CD8-positive, alpha-beta memory T cell (primary cell): ENCODE measurements around the gene TGFBI. TPM values are rescaled to one million over a fixed set of nuclear protein-coding genes. Genes with fewer than 3 reads are reported as not detected.
A peak's percentile ranks its signal among the peaks of the same experiment; 100 is the strongest.

Experiments used
- CTCF ChIA-PET: fragments of 350-600 bp; sonication (Branson Sonifier 250); formaldehyde crosslinking; loops from one replicate; lab custom pipeline; 2021; ENCODE audit warnings: antibody characterized with exemption; lab: Charles Lee
- POLR2A ChIA-PET: fragments of 350-600 bp; sonication (Branson Sonifier 250); formaldehyde crosslinking; loops from one replicate; lab custom pipeline; 2021; ENCODE audit warnings: antibody characterized with exemption; lab: Charles Lee
- DNase-seq, 5 donors: peaks; one replicate each; pipeline versions ENCODE4 v3.0.0 to v3.0.0-alpha.2; 2020 to 2022; ENCODE audit warnings: mixed read lengths in 1 of 5
- H3K27ac ChIP-seq: one replicate; pipeline ENCODE4 v1.7.0; 2013; ENCODE audit warnings: low read depth, mild to moderate bottlenecking, low read length, moderate library complexity
- H3K27me3 ChIP-seq: 2 replicates; pipeline ENCODE4 v1.7.0; 2013; ENCODE audit warnings: low read length, mild to moderate bottlenecking; ENCODE audit not compliant: insufficient read depth, poor library complexity, severe bottlenecking
- H3K36me3 ChIP-seq: 2 replicates; pipeline ENCODE4 v1.7.0; 2013; ENCODE audit warnings: mild to moderate bottlenecking, low read length, moderate library complexity; ENCODE audit not compliant: insufficient read depth
- H3K4me1 ChIP-seq: 2 replicates; pipeline ENCODE4 v1.7.0; 2013; ENCODE audit warnings: mild to moderate bottlenecking, low read length, moderate library complexity; ENCODE audit not compliant: insufficient read depth
- H3K4me3 ChIP-seq: 2 replicates; pipeline ENCODE4 v1.7.0; 2013; ENCODE audit warnings: mild to moderate bottlenecking, low read length
- H3K9me3 ChIP-seq: 2 replicates; pipeline ENCODE4 v1.7.0; 2013; ENCODE audit warnings: mild to moderate bottlenecking, low read length
- H3K27ac Mint-ChIP-seq, 8 donors: one replicate each; pipeline ENCODE4 v1.8.0; 2020 to 2021; ENCODE audit warnings: mixed read lengths in 8 of 8, mild to moderate bottlenecking in 6 of 8, inconsistent platforms in 3 of 8, moderate library complexity in 3 of 8
- H3K27me3 Mint-ChIP-seq, 2 donors: one replicate each; pipeline ENCODE4 v1.8.0; 2020 to 2021; ENCODE audit warnings: mixed read lengths in 2 of 2, mild to moderate bottlenecking in 1 of 2, moderate library complexity in 1 of 2
- H3K36me3 Mint-ChIP-seq, 3 donors: one replicate each; pipeline ENCODE4 v1.8.0; 2020 to 2021; ENCODE audit warnings: mixed read lengths in 3 of 3, inconsistent platforms in 1 of 3, mild to moderate bottlenecking in 1 of 3
- H3K4me1 Mint-ChIP-seq, 3 donors: one replicate each; pipeline ENCODE4 v1.8.0; 2020 to 2021; ENCODE audit warnings: mixed read lengths in 3 of 3, inconsistent platforms in 1 of 3, mild to moderate bottlenecking in 1 of 3
- H3K4me3 Mint-ChIP-seq, 7 donors: one replicate each; pipeline ENCODE4 v1.8.0; 2020 to 2021; ENCODE audit warnings: mixed read lengths in 7 of 7, mild to moderate bottlenecking in 6 of 7, moderate library complexity in 4 of 7, inconsistent platforms in 2 of 7
- H3K9me3 Mint-ChIP-seq, 5 donors: one replicate each; pipeline ENCODE4 v1.8.0; 2020 to 2022; ENCODE audit warnings: mixed read lengths in 5 of 5, mild to moderate bottlenecking in 3 of 5, moderate library complexity in 2 of 5, inconsistent platforms in 1 of 5
- polyA plus RNA-seq: library from polyadenylated mRNA; unstranded; fragments of 300-500 nt; fragmentation: Illumina TruSeq; gene quantifications from one replicate; pipeline ENCODE4 v1.2.3, GENCODE V29; 2021
- total RNA-seq, 2 experiments: library from RNA; stranded (reverse); gene quantifications; one replicate each; pipeline ENCODE4 v1.2.3, GENCODE V29; 2021

The TGFBI gene
- total and polyA plus RNA-seq, 3 experiments from 2014 or later: 4.9 to 9.2 (median 8.8) TPM

DNA sequence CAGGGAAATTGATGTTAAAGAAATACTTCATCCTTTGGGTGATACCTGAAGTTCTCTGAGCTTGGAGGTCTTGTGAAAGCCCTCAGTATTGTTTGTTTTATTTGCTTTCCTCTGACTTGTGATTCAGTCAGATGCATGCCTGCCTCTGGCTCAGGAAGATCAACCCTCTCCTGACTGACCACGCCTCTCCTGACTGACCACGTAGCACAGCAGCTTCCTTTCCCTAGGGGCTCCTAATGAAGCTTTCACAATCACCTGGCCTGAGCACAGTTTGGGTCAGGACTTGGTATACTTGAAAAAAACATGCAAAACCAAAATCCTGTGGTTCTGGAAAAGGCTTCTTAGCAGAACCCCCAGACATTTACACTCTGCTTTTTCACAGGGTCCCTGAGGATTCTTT, 3.8 kb downstream of the TGFBI start:
- Mint-ChIP-seq H3K4me1 (peaks cover 36 to 67% (median 59%) of the 10 kb centered on the region in 3 donors), H3K9me3 (no peaks in the 10 kb centered on the region), H3K27ac (peak overlapping the region in 2 of 8 donors; percentile 79 to 87), H3K36me3 (peaks cover 0 to 3% (median 0%) of the 10 kb centered on the region in 3 donors), H3K4me3 (peak overlapping the region in 2 of 7 donors; percentile 37 to 82), H3K27me3 (peaks cover 6% of the 10 kb centered on the region in 2 donors)
- no peak overlapping the region for H3K27ac ChIP-seq
- H3K27me3 ChIP-seq: no peaks in the 10 kb centered on the region
- H3K4me3 ChIP-seq: no peak overlapping the region
- CTCF ChIA-PET: no interaction called here
- no peaks in the 10 kb centered on the region for H3K9me3 ChIP-seq
- peaks cover 19% of the 10 kb centered on the region for H3K4me1 ChIP-seq
- no peak for DNase-seq
- no peaks in the 10 kb centered on the region for H3K36me3 ChIP-seq
- POLR2A ChIA-PET: no interaction called here

DNA sequence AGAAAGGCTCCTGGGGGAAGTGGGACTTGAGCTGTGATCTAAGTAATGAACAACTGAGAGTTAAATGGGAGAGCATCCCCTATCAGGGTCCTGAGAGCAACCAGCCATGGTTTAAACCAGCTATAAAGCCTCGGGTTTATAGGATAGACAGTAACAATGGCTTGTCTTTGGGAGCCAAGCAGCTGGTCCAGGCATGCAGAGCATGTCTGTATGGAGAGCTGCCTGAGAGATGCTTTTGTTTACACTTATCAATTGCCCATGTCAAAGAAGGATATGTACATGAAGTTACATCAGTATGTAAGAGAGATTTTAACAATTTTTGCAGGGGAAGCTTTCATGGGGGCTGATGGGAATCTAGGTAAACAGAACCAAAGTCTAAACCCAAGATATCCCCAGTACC, 4.4 kb downstream of the TGFBI start:
- Histone ChIP-seq H3K4me1 (peaks cover 25% of the 10 kb centered on the region), H3K36me3 (no peaks in the 10 kb centered on the region), H3K27ac (no peak overlapping the region), H3K27me3 (no peaks in the 10 kb centered on the region), H3K9me3 (no peaks in the 10 kb centered on the region), H3K4me3 (no peak overlapping the region)
- no peak for DNase-seq
- H3K27ac Mint-ChIP-seq: peak overlapping the region in 4 of 8 donors; percentile 24 to 65 (median 30)
- ChIA-PET CTCF (interaction anchor here (1.3 kb wide), 1 partner anchor 15 kb away, joined by 3 read pairs; no protein-coding TSS in a partner anchor), POLR2A (no interaction called here)
- peaks cover 0 to 4% of the 10 kb centered on the region in 2 donors for H3K27me3 Mint-ChIP-seq
- H3K36me3 Mint-ChIP-seq: peaks cover 0 to 10% (median 2%) of the 10 kb centered on the region in 3 donors
- H3K4me3 Mint-ChIP-seq: no peak overlapping the region
- no peaks in the 10 kb centered on the region for H3K9me3 Mint-ChIP-seq
- peaks cover 42 to 71% (median 65%) of the 10 kb centered on the region in 3 donors for H3K4me1 Mint-ChIP-seq

DNA sequence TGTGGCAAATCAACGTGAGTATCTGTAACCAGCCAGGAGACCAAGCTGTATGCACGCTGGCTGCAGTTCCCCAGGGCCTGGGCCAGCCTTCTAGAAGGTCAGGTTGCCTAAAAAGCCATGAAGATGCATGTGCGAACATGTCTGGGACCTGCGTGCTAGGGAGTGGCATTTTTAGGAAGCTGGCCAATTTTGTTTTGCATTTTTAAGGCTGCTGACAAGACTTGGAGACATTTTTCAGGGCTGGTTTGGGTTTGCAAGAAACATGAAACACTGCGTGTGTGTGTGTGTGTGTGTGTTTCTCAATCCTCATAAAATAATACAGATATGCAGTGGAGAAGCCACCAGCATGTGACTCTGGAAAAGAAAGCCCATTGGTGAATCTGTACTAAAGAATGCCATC, 5.1 kb downstream of the TGFBI start:
- H3K36me3 Mint-ChIP-seq: peaks cover 0 to 10% (median 2%) of the 10 kb centered on the region in 3 donors
- CTCF ChIA-PET: interaction anchor here (1.3 kb wide), 1 partner anchor 15 kb away, joined by 3 read pairs; no protein-coding TSS in a partner anchor
- H3K36me3 ChIP-seq: no peaks in the 10 kb centered on the region
- H3K9me3 ChIP-seq: no peaks in the 10 kb centered on the region
- POLR2A ChIA-PET: no interaction called here
- peak overlapping the region in 3 of 8 donors; percentile 65 to 72 (median 67) for H3K27ac Mint-ChIP-seq
- H3K4me1 ChIP-seq: peaks cover 25% of the 10 kb centered on the region
- H3K4me3 Mint-ChIP-seq: no peak overlapping the region
- H3K27ac ChIP-seq: no peak overlapping the region
- peaks cover 42 to 72% (median 65%) of the 10 kb centered on the region in 3 donors for H3K4me1 Mint-ChIP-seq
- no peak overlapping the region for H3K4me3 ChIP-seq
- DNase-seq: no peak
- peaks cover 0 to 4% of the 10 kb centered on the region in 2 donors for H3K27me3 Mint-ChIP-seq
- H3K27me3 ChIP-seq: no peaks in the 10 kb centered on the region
- H3K9me3 Mint-ChIP-seq: no peaks in the 10 kb centered on the region

DNA sequence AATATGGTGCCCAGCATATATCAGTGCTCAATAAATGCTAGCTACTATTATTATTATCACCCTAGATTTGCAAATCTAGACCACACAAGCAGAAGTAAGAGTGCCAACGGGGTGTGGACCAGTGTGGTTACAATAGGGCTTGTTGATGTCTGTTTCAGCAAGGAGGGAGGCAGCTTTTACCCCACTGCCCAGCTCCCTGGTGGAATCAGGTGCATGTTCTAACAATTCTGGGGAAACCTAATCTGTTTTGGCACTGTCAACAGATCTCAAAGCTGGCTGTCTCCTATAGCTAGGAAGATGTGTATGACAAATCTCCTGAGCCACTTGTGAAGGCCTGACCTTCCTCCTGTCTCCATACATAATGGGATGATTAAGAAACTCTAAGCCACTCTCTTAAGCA, 5.7 kb downstream of the TGFBI start:
- no peak overlapping the region for H3K4me3 ChIP-seq
- no peaks in the 10 kb centered on the region for H3K36me3 ChIP-seq
- no peaks in the 10 kb centered on the region for H3K9me3 Mint-ChIP-seq
- no peak overlapping the region for H3K4me3 Mint-ChIP-seq
- peaks cover 0 to 4% of the 10 kb centered on the region in 2 donors for H3K27me3 Mint-ChIP-seq
- H3K4me1 Mint-ChIP-seq: peaks cover 42 to 72% (median 65%) of the 10 kb centered on the region in 3 donors
- ChIA-PET POLR2A (no interaction called here), CTCF (interaction anchor here (1.3 kb wide), 1 partner anchor 16 kb away, joined by 3 read pairs; no protein-coding TSS in a partner anchor)
- peak overlapping the region in 7 of 8 donors; percentile 17 to 80 (median 54) for H3K27ac Mint-ChIP-seq
- no peaks in the 10 kb centered on the region for H3K9me3 ChIP-seq
- H3K4me1 ChIP-seq: peaks cover 25% of the 10 kb centered on the region
- H3K27ac ChIP-seq: no peak overlapping the region
- no peak for DNase-seq
- H3K27me3 ChIP-seq: no peaks in the 10 kb centered on the region
- H3K36me3 Mint-ChIP-seq: peaks cover 0 to 10% (median 2%) of the 10 kb centered on the region in 3 donors

DNA sequence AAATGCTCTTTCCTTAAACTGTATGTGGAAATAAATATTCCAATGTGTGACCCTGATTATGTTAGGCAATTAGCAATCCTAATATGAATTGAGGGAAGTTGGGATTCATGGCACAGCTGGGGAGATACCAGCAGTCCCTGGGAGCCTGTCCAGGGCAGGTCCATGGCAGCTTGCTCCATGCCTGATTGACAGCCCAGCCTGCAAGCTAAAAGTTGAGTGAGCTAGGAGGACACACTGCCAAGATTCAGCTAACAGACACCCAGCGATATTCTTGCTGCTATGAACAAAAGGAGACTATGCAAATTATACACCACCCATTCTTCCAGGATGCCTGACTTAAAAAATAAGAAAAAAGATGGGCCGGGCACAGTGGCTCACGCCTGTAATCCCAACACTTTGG, 6.2 kb downstream of the TGFBI start:
- Histone ChIP-seq H3K9me3 (no peaks in the 10 kb centered on the region), H3K27me3 (no peaks in the 10 kb centered on the region), H3K4me1 (peaks cover 25% of the 10 kb centered on the region), H3K4me3 (no peak overlapping the region), H3K36me3 (no peaks in the 10 kb centered on the region), H3K27ac (no peak overlapping the region)
- Mint-ChIP-seq H3K27me3 (peaks cover 0 to 3% of the 10 kb centered on the region in 2 donors), H3K27ac (peak overlapping the region in 6 of 8 donors; percentile 35 to 85 (median 67)), H3K9me3 (no peaks in the 10 kb centered on the region), H3K4me1 (peaks cover 42 to 72% (median 65%) of the 10 kb centered on the region in 3 donors), H3K36me3 (peaks cover 0 to 10% (median 2%) of the 10 kb centered on the region in 3 donors), H3K4me3 (peak overlapping the region in 1 of 7 donors; percentile 24)
- no peak for DNase-seq
- POLR2A ChIA-PET: no interaction called here
- CTCF ChIA-PET: no interaction called here

DNA sequence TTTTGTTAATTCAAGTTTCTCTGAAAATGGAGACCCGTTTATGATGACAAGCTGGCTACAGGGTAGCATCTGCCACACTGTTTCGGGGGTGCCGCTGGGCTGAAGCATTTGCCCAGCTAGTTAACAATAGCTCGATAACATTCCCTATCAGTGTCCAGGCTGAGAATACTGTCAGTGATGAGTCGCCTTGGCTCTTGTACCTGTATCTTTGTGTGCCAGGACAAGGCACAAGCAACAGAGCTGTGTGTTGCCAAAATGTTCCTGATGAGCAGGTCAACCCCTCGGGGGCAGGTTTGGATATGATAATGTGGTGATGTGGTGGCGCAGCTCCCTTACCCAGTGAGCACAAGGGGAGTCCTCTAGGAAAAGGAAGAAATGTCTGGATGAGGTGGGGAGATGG, 7.0 kb downstream of the TGFBI start:
- peaks cover 41 to 73% (median 60%) of the 10 kb centered on the region in 3 donors for H3K4me1 Mint-ChIP-seq

DNA sequence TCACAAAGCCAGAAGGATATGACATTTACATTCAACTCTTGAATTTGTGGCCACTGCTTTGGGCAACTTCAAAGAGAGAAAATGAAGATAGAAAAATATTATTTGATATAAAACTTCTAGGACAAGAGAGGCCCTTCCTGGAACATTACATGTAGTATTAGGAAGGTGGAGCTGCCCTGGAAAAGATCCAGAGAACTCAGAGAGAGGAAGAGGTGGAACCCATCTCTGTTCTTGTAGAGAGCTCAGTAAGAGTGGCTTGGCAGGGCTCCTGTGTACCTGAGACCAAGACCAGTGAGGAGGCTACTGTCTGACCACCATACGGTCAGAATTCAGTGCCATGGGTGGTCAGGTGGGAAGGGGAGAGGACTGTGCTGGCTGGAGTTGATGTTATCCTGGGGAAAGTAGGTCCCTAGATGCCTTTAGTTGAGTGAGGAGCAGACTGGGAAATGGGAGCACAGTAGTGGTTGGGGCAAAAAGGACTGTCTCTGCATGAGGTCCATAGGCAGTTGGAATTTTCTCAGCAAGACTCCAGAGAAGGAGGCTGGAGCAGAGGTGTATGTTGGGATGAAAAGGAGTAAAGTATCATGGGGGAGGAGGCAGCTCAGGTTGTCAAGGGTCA, 7.6 kb downstream of the TGFBI start:
- H3K36me3 Mint-ChIP-seq: peaks cover 0 to 10% (median 2%) of the 10 kb centered on the region in 3 donors
- peak overlapping the region; percentile 84 to 98 (median 93) for H3K27ac Mint-ChIP-seq
- no peaks in the 10 kb centered on the region for H3K27me3 ChIP-seq
- H3K9me3 ChIP-seq: no peaks in the 10 kb centered on the region
- H3K4me1 Mint-ChIP-seq: peaks cover 42 to 70% (median 54%) of the 10 kb centered on the region in 3 donors
- ChIA-PET POLR2A (interaction anchor here (1.1 kb wide), 1 partner anchor 10 kb away, joined by 3 read pairs; no protein-coding TSS in a partner anchor), CTCF (interaction anchor here (1.0 to 1.9 kb wide), 3 partner anchors 8 to 21 kb away, joined by 3 to 6 read pairs (median 3); partner anchors contain the start of gene TGFBI)
- H3K4me3 Mint-ChIP-seq: peak overlapping the region in 6 of 7 donors; percentile 36 to 81 (median 70)
- H3K27me3 Mint-ChIP-seq: peaks cover 0 to 2% of the 10 kb centered on the region in 2 donors
- H3K4me3 ChIP-seq: no peak overlapping the region
- no peaks in the 10 kb centered on the region for H3K36me3 ChIP-seq
- peaks cover 25% of the 10 kb centered on the region for H3K4me1 ChIP-seq
- peak overlapping the region; percentile 25 for H3K27ac ChIP-seq
- DNase-seq: no peak
- H3K9me3 Mint-ChIP-seq: no peaks in the 10 kb centered on the region

More for the DNA sequence above, 7.0 kb downstream of the TGFBI start:
- ChIA-PET CTCF (interaction anchor here (1.9 kb wide), 1 partner anchor 14 kb away, joined by 6 read pairs; no protein-coding TSS in a partner anchor), POLR2A (no interaction called here)
- H3K4me3 ChIP-seq: no peak overlapping the region
- Mint-ChIP-seq H3K9me3 (no peaks in the 10 kb centered on the region), H3K4me3 (peak overlapping the region in 4 of 7 donors; percentile 2 to 45 (median 12)), H3K27ac (peak overlapping the region in 7 of 8 donors; percentile 84 to 98 (median 93)), H3K27me3 (peaks cover 0 to 2% of the 10 kb centered on the region in 2 donors), H3K36me3 (peaks cover 0 to 10% (median 2%) of the 10 kb centered on the region in 3 donors)
- H3K27ac ChIP-seq: no peak overlapping the region
- no peaks in the 10 kb centered on the region for H3K36me3 ChIP-seq
- DNase-seq: no peak
- no peaks in the 10 kb centered on the region for H3K9me3 ChIP-seq
- no peaks in the 10 kb centered on the region for H3K27me3 ChIP-seq
- peaks cover 25% of the 10 kb centered on the region for H3K4me1 ChIP-seq
